Measurements from ENCODE around the gene ALKAL2. TPM values are rescaled to one million over a fixed set of nuclear protein-coding genes. Genes with fewer than 3 reads are reported as not detected.

Gene ALKAL2
- total and polyA plus RNA-seq, 2 donors (not counting 3 experiments of a cell fraction or from before 2014, with no cell fraction given) = not detected

GRCh38 chr2:322326-322725 lies 34.4 kb upstream of the ALKAL2 start:
- ChIA-PET CTCF (no interaction called here), POLR2A (no interaction called here)
- no peaks in the 10 kb centered on the region for H3K27me3 ChIP-seq (ENCODE audit: control insufficient read depth in 2 of 2, insufficient read depth in 2 of 2, low read length in 2 of 2)
- H3K27ac ChIP-seq (ENCODE audit: insufficient read depth, low read depth, low read length) = no peak overlapping the region
- FAIRE-seq = no peak
- no peaks in the 10 kb centered on the region for H3K36me3 ChIP-seq (ENCODE audit: control insufficient read depth in 2 of 2, extremely low read depth in 1 of 2, insufficient read depth in 2 of 2, low read length in 2 of 2)
- H3K4me1 ChIP-seq (ENCODE audit: control insufficient read depth, extremely low read depth, insufficient read depth, low read length) = no peaks in the 10 kb centered on the region
- intact Hi-C loops (cut with micrococcal nuclease) = no loop called here
- no peaks in the 10 kb centered on the region for H3K9me1 ChIP-seq (replicated peaks; ENCODE audit: control insufficient read depth, extremely low read depth, insufficient read depth, low read length)
- H3K79me2 ChIP-seq (ENCODE audit: control insufficient read depth, insufficient read depth, low read length) = no peaks in the 10 kb centered on the region
- no peak overlapping the region for H2AFZ ChIP-seq (ENCODE audit: low read depth, low read length)
- H3K4me3 ChIP-seq (replicated peaks in 1 of 3; ENCODE audit: insufficient read depth in 1 of 3, low read depth in 1 of 3, low read length in 3 of 3) = no peak overlapping the region
- no TSS peak for BruUV-seq (replicated peaks)
- DNase-seq (ENCODE audit: low read depth, low spot score) = no peak
- no peak overlapping the region for H3K9ac ChIP-seq (replicated peaks; ENCODE audit: extremely low read depth, insufficient read depth, low read length)
- dilution Hi-C loops (cut with MboI; ENCODE audit: extremely low pct_ligation_motif_present, low sequenced_read_pairs) = no loop called here
- H3K4me2 ChIP-seq (ENCODE audit: insufficient read depth, low read length) = no peak overlapping the region
- TF ChIP-seq EZH2 (IDR thresholded peaks at IDR 0.05; ENCODE audit: borderline replicate concordance, low read depth, low read length, severe bottlenecking) = no peak
- TF ChIP-seq JUN (IDR thresholded peaks at IDR 0.05; ENCODE audit: borderline replicate concordance, insufficient read depth, insufficient read length, low read depth) = no peak
- no peak for TF ChIP-seq POLR2AphosphoS5 (IDR thresholded peaks at IDR 0.05; ENCODE audit: insufficient read depth, low read depth, low read length)
- TF ChIP-seq, protein P1, sequence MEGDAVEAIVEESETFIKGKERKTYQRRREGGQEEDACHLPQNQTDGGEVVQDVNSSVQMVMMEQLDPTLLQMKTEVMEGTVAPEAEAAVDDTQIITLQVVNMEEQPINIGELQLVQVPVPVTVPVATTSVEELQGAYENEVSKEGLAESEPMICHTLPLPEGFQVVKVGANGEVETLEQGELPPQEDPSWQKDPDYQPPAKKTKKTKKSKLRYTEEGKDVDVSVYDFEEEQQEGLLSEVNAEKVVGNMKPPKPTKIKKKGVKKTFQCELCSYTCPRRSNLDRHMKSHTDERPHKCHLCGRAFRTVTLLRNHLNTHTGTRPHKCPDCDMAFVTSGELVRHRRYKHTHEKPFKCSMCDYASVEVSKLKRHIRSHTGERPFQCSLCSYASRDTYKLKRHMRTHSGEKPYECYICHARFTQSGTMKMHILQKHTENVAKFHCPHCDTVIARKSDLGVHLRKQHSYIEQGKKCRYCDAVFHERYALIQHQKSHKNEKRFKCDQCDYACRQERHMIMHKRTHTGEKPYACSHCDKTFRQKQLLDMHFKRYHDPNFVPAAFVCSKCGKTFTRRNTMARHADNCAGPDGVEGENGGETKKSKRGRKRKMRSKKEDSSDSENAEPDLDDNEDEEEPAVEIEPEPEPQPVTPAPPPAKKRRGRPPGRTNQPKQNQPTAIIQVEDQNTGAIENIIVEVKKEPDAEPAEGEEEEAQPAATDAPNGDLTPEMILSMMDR (IDR thresholded peaks at IDR 0.05; ENCODE audit: extremely low read depth in 1 of 2, insufficient read depth in 1 of 2, low read depth in 1 of 2, low read length in 2 of 2) = no peak
- TF ChIP-seq GATA2 (IDR thresholded peaks at IDR 0.05; ENCODE audit: insufficient read depth, insufficient read length, low read depth, low read length) = no peak
- no peak for TF ChIP-seq FOS (IDR thresholded peaks at IDR 0.05; ENCODE audit: borderline replicate concordance, insufficient read depth, low read length)
- TF ChIP-seq POLR2A (IDR thresholded peaks at IDR 0.05; ENCODE audit: low read depth, low read length) = no peak
- TF ChIP-seq MAX (IDR thresholded peaks at IDR 0.05; ENCODE audit: insufficient read depth, insufficient read length) = no peak
- no peak for TF ChIP-seq MYC (IDR thresholded peaks at IDR 0.05; ENCODE audit: low read depth, low read length)
- H4K20me1 ChIP-seq (replicated peaks; ENCODE audit: control insufficient read depth, extremely low read depth, insufficient read depth, low read length) = no peaks in the 10 kb centered on the region
- H3K9me3 ChIP-seq (replicated peaks; ENCODE audit: control insufficient read depth, insufficient read depth, low read length) = peaks cover 2% of the 10 kb centered on the region
